HG03558 (cell line): ENCODE data around the gene GJD3.
"Not testable (repeated sequence)": the region's sequence is repeated elsewhere in the genome, so short reads cannot be mapped to it uniquely, and the experiment has no call there.

Experiments used
- ATAC-seq: cut with Tn5 transposase; IDR thresholded peaks from one replicate; pipeline ENCODE4 v1.9.1; 2021; ENCODE audit warnings: moderate number of reproducible peaks; ENCODE audit not compliant: unreplicated experiment; ENCODE audit errors: extremely low read depth

The GJD3 gene

GRCh38 chr17:40364121-40364861 lies at the start of gene GJD3:
Gene GJD3 (minus strand): TSS chr17:40364737. CDS start chr17:40363815, 922 bp downstream.
- ATAC-seq: no peak

GRCh38 chr17:40414312-40414711 lies 49.8 kb upstream of the GJD3 start:
- not testable (repeated sequence) for ATAC-seq

GRCh38 chr17:40412880-40413279 lies 48.3 kb upstream of the GJD3 start:
- no peak for ATAC-seq

DNA sequence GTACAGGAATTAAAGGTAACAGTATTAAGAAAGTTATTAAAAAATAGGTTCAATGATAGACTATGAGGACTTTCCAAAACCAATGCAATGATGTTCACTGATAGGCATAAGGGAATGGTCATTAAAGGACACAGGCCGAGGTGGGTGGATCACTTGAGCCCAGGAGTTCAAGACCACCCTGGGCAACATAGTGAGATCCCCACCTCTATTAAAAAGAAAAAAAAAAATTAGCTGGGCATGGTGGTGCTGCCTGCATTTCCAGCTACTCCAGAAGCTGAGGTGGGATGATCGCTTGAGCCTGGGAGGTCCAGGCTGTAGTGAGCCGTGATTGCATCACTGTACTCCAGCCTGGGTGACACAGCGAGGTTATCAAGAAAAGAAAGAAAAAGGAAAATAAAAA lies 47.3 kb upstream of the GJD3 start:
- no peak for ATAC-seq

DNA sequence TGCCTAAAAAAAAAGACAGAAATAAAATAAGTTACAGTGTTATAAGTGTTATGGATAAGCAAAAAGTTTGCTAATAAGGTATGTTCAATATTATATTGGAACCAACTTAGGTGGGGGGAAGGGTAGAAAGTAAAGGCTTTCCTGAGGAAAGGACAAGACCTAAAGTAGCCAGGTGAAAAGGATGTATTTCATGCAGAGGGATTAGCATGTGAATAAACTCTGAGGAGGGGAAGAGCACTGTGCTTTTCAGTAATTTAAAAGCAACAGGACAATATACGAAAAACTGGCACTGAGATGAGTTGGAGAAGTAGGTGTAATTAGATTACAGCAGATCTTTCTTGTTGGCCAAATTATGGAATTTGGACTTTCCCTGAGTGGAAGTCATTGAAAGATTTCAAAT lies 45.5 kb upstream of the GJD3 start:
- ATAC-seq: no peak

GRCh38 chr17:40409540-40409939 lies 45.0 kb upstream of the GJD3 start:
- ATAC-seq: not testable (repeated sequence)

DNA sequence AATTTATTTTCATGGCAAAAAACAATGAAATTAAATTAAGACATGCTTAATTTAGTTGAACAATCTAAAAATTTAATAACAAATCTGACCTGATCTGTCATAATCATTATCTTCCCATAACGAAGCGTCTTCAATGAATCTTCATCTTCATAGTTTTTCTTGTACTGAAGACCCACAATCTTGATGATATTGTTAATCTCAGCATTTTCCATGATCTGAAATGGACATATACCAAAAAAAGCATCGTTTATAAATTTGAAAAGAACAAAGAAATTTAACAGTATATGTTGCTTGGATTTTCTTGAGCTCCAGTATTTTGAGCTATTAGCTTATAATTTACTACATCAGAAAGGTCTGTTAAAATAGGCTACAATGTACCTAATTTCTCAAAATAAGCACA lies 42.9 kb upstream of the GJD3 start:
- no peak for ATAC-seq

- ATAC-seq: no peak
Observed at GRCh38 chr17:40404003-40404402, 39.5 kb upstream of the GJD3 start.

DNA sequence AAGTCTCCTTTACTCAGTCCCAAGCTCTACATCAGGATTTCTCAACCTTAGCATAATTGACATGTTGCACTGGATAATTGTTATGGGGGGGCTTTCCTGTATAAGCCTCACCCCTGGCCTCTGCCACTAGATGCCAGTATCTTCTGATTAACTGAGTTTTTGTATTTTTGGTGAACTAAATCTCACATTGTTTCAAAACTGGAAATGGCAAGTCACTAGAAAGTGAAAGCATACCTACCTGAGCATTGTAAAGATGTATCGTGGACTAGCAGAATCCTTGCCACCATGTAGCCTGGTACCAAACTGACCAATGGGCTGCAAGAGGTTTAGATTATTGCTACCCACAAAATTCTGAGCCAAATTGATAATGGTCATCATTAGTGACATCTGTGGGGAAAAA lies 38.1 kb upstream of the GJD3 start:
- ATAC-seq: no peak

DNA sequence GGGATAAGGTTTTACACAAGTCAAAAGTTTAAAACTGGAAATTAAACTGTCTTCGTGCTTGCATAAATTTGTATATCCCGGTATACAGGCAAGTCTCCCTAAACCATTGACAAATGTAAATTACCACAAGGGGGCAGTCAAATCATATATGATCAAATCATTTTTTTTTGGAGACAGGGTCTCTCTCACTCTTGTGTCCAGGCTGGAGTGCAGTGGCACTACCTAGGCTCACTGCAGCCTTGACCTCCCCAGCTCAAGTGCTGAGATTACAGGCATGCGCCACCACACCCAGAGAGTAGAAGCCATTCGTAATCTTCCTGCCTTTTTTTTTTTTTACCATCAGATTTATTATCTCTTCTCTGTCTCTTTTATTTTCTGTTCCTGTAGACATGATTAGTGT lies 34.6 kb upstream of the GJD3 start:
- no peak for ATAC-seq

DNA sequence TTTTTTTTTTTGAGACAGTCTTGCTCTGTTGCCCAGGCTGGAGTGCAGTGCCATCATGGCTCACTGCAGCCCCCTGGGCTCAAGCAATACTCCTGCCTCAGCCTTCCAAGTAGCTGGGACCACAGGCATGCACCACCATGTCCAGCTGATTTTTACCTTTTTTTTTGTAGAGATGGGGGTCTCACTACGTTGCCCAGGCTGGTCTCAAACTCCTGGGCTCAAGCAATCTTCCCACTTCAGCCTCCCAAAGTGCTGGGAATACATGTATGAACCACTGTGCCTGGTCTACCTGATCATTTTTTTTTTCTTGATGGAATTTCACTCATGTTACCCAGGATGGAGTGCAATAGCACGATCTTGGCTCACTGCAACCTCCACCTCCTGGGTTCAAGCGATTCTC lies 22.0 kb upstream of the GJD3 start:
- ATAC-seq: not testable (repeated sequence)

- ATAC-seq: no peak
Observed at GRCh38 chr17:40382251-40382650, 17.7 kb upstream of the GJD3 start.

GRCh38 chr17:40378966-40379365 lies 14.4 kb upstream of the GJD3 start:
- ATAC-seq: no peak

DNA sequence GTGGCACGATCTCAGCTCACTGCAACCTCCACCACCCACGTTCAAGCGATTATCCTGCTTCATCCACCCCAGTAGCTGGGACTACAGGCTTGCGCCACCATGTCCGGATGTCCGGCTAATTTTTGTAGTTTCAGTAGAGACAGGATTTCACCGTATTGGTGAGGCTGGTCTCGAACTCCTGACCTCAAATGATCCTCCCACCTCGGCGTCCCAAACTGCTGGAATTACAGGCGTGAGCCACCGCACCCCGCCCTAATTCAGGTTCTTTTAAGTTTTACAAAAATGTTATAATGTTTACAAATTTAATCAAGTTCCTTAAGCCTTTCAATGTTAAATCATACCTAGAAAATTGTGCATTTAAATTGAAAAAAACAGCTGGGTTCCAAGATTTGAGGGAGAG lies 13.3 kb upstream of the GJD3 start:
- no peak for ATAC-seq

DNA sequence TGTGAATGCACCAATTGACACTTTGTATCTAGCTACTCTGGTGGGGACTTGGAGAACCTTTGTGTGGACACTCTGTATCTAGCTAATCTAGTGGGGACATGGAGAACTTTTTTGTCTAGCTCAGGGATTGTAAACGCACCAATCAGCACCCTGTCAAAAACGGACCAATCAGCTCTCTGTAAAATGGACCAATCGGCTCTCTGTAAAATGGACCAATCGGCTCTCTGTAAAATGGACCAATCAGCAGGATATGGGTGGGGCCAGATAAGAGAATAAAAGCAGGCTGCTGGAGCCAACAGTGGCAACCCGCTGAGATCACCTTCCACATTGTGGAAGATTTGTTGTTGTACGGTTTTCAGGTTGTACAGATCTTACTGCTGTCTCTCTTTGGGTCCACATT lies 12.0 kb upstream of the GJD3 start:
- not testable (repeated sequence) for ATAC-seq

DNA sequence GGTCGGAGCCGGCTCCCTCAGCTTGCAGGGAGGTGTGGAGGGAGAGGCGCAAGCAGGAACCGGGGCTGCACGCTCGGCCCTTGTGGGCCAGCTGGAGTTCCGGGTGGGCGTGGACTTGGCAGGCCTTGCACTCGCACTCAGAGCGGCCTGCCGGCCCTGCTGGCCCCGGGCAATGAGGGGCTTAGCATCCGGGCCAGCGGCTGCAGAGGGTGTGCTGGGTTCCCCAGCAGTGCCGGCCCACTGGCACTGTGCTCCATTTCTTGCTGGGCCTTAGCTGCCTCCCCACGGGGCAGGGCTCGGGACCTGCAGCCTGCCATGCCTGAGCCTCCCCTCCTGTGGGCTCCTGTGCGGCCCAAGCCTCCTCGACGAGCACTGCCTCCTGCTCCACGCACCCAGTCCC lies 11.2 kb upstream of the GJD3 start:
- not testable (repeated sequence) for ATAC-seq

- no peak for ATAC-seq
Observed at GRCh38 chr17:40374821-40375498, 10.4 kb upstream of the GJD3 start.

GRCh38 chr17:40373999-40374398 lies 9.5 kb upstream of the GJD3 start:
- ATAC-seq: no peak

DNA sequence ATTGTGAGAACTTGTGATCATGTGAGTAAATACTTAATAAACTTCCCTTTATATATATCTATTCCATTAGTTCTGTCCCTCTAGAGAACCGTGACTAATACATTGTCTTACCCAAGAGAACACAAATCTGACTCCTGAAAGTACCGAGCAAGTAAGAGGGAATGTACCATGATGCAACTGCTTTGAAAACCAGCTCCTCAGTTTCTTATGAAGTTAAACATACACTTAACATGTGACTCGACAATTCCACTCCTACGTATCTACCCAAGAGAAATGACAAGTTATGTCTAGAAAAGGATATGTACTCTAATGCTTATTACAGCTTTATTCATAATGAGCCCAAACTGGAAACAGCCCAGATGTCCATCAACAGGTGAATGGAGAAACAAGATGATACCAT lies 8.8 kb upstream of the GJD3 start:
- ATAC-seq: no peak

- ATAC-seq: not testable (repeated sequence)
Observed at GRCh38 chr17:40372644-40373043, 8.1 kb upstream of the GJD3 start.

GRCh38 chr17:40372031-40372430 lies 7.5 kb upstream of the GJD3 start:
- no peak for ATAC-seq
